GM12878 (cell line): ENCODE data around the gene ZNF624. TPM values are rescaled to one million over a fixed set of nuclear protein-coding genes. Genes with fewer than 3 reads are reported as not detected.

ENCODE experiments used
- CBFB ChIP-seq: IDR thresholded peaks from 2 replicates; pipeline ENCODE4 v1.6.1; 2016; ENCODE audit warnings: antibody characterized with exemption, low read depth
- CHD2 ChIP-seq: IDR thresholded peaks from 2 replicates; pipeline ENCODE4 v1.6.1; 2011; ENCODE audit warnings: low read depth, low read length, improper control_type of control experiment, borderline replicate concordance
- EGR1 ChIP-seq, 2 experiments: IDR thresholded peaks; 1 replicate in 1 of 2; 2 replicates in 1 of 2; pipeline ENCODE4 v1.6.1; 2011 to 2012; ENCODE audit warnings: low read depth in 2 of 2, low read length in 2 of 2, borderline replicate concordance in 1 of 2, mild to moderate bottlenecking in 1 of 2, moderate library complexity in 1 of 2
- EP300 ChIP-seq, 2 experiments: fragments of 150-350 bp in 1 of 2; IDR thresholded peaks; 2 replicates each; pipeline ENCODE4 v1.6.1; 2011 to 2012; ENCODE audit warnings: low read depth in 2 of 2, low read length in 2 of 2, borderline replicate concordance in 1 of 2, improper control_type of control experiment in 1 of 2, inconsistent platforms in 1 of 2; ENCODE audit not compliant: control insufficient read depth in 1 of 2
- ESRRA ChIP-seq: IDR thresholded peaks from 2 replicates; pipeline ENCODE4 v1.6.1; 2012; ENCODE audit warnings: mild to moderate bottlenecking, low read length, improper control_type of control experiment
- HCFC1 ChIP-seq: fragments of 150-350 bp; IDR thresholded peaks from 2 replicates; pipeline ENCODE4 v1.6.1; 2014; ENCODE audit warnings: low read length
- KDM1A ChIP-seq: fragments of 200-600 bp; sonication (generic); IDR thresholded peaks from 2 replicates; pipeline ENCODE4 v1.6.1; 2016; ENCODE audit warnings: borderline replicate concordance
- NR2F1 ChIP-seq: fragments of 450-650 bp; conservative IDR thresholded peaks from 2 replicates; pipeline ENCODE4 v1.6.1; 2017; ENCODE audit warnings: mild to moderate bottlenecking
- RAD51 ChIP-seq: fragments of 450-650 bp; IDR thresholded peaks from 2 replicates; pipeline ENCODE4 v1.6.1; 2016; ENCODE audit warnings: moderate library complexity, mild to moderate bottlenecking, inconsistent platforms
- REST ChIP-seq: IDR thresholded peaks from 2 replicates; pipeline ENCODE4 v1.6.1; 2012; ENCODE audit warnings: mild to moderate bottlenecking, low read depth, low read length
- RFX5 ChIP-seq: IDR thresholded peaks from 2 replicates; pipeline ENCODE4 v1.6.1; 2011; ENCODE audit warnings: low read depth, low read length, improper control_type of control experiment
- SMAD1 ChIP-seq: fragments of 450-650 bp; IDR thresholded peaks from 2 replicates; pipeline ENCODE4 v1.6.1; 2018; ENCODE audit warnings: mild to moderate bottlenecking, low read depth; ENCODE audit not compliant: partially characterized antibody
- SMC3 ChIP-seq: IDR thresholded peaks from 2 replicates; pipeline ENCODE4 v1.6.1; 2011; ENCODE audit warnings: low read length, improper control_type of control experiment, borderline replicate concordance
- STAT3 ChIP-seq: IDR thresholded peaks from 2 replicates; pipeline ENCODE4 v1.6.1; 2011; ENCODE audit warnings: low read depth, low read length, improper control_type of control experiment
- ZBTB40 ChIP-seq: fragments of 450-650 bp; IDR thresholded peaks from 2 replicates; pipeline ENCODE4 v1.6.1; 2016; ENCODE audit warnings: mild to moderate bottlenecking, moderate library complexity, borderline replicate concordance
- ZNF207 ChIP-seq: fragments of 450-650 bp; IDR thresholded peaks from 2 replicates; pipeline ENCODE4 v1.6.1; 2014; ENCODE audit warnings: antibody characterized with exemption, mild to moderate bottlenecking, borderline replicate concordance
- ZZZ3 ChIP-seq: IDR thresholded peaks from 2 replicates; pipeline ENCODE4 v1.6.1; 2011; ENCODE audit warnings: low read depth; ENCODE audit not compliant: control insufficient read depth, insufficient read length
- polyA plus RNA-seq, 11 experiments: library from polyadenylated mRNA; depleted of rRNA in 4 of 11; unstranded in 6 of 11; stranded (reverse) in 5 of 11; fragments of >200 nt; fragmentation: Nextera tagmentation in 4 of 11; fragmentation: Illumina TruSeq in 1 of 11; extraction: Ambion mirVana in 4 of 11; extraction: Trizol in 1 of 11; gene quantifications; 1 replicate in 1 of 11; 2 replicates in 10 of 11; pipeline versions ENCODE4 v1.2.1 to v1.2.3, GENCODE V29; 2011 to 2016; ENCODE audit warnings: inconsistent platforms in 2 of 11, missing spikeins in 2 of 11, low read depth in 1 of 11
- total RNA-seq, 4 experiments: library from RNA; depleted of rRNA in 3 of 4; stranded (reverse); fragments of >200 nt in 3 of 4; fragmentation: Illumina TruSeq in 1 of 4; extraction: Trizol in 1 of 4; gene quantifications; 2 replicates each; pipeline versions ENCODE4 v1.2.1 to v1.2.3, GENCODE V29; 2013 to 2021
- TF ChIP-seq, protein P1 (sequence below): IDR thresholded peaks from 2 replicates; pipeline ENCODE4 v1.6.1; 2011; ENCODE audit warnings: borderline replicate concordance, low read depth, mild to moderate bottlenecking, moderate library complexity, low read length; ENCODE audit not compliant: insufficient read depth, poor library complexity, severe bottlenecking
- TF ChIP-seq, protein P2 (sequence below): fragments of 450-650 bp; IDR thresholded peaks from 2 replicates; pipeline ENCODE4 v1.6.1; 2014; ENCODE audit warnings: mild to moderate bottlenecking

ZNF624 gene
- total and polyA plus RNA-seq, 10 of the 15 experiments (the other 5 are each of a cell fraction or from before 2014, with no cell fraction given), result 0.50 to 3.5 (median 2.1) TPM

DNA sequence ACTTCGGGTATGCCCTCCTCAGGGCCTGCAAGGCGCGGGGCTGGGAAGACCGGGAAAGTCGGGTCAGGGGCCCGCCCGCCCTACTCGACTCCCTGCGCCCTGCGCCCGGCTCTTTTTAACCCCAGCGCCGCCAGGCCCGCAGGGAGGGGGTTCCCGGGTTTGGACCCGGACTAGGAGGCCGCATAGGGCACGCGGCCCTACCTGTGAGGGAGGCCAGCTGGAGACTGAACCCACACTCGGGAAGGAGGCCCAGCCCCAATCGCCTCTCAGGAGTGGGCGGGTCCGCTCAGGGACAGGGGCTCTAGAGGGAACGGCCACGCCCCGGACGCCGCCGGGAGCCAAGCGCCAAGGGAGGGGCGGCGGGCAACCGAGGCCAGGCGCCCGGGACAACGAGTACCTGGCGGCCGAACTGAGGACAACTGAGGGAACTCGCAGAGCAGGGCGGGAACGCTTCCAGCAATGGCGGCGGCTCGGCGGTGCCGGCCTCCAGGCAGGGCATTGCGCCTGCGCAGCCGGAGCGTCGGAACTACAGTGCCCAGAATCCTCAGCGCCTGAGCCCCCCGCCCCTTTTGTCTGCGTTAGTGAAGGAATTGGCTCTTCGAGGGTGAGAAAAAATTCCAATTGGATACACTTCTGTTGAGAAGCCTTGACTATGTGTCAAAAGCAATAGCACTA lies at the start of gene ZNF624 (continued):
- TF ChIP-seq ZBTB40, result no peak
- TF ChIP-seq EP300 (IDR thresholded peaks at IDR 0.05; ENCODE audit: borderline replicate concordance in 1 of 2, control insufficient read depth in 1 of 2, low read depth in 2 of 2, low read length in 2 of 2), result no peak
- no peak for TF ChIP-seq SMAD1
- TF ChIP-seq, protein P1, sequence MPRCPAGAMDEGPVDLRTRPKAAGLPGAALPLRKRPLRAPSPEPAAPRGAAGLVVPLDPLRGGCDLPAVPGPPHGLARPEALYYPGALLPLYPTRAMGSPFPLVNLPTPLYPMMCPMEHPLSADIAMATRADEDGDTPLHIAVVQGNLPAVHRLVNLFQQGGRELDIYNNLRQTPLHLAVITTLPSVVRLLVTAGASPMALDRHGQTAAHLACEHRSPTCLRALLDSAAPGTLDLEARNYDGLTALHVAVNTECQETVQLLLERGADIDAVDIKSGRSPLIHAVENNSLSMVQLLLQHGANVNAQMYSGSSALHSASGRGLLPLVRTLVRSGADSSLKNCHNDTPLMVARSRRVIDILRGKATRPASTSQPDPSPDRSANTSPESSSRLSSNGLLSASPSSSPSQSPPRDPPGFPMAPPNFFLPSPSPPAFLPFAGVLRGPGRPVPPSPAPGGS, result no peak
- TF ChIP-seq CHD2, result peak; percentile 46; the same call in 1 of the 2 replicates
- no peak for TF ChIP-seq RFX5
- no peak for TF ChIP-seq ZNF207
- no peak for TF ChIP-seq ESRRA
- TF ChIP-seq, protein P2, sequence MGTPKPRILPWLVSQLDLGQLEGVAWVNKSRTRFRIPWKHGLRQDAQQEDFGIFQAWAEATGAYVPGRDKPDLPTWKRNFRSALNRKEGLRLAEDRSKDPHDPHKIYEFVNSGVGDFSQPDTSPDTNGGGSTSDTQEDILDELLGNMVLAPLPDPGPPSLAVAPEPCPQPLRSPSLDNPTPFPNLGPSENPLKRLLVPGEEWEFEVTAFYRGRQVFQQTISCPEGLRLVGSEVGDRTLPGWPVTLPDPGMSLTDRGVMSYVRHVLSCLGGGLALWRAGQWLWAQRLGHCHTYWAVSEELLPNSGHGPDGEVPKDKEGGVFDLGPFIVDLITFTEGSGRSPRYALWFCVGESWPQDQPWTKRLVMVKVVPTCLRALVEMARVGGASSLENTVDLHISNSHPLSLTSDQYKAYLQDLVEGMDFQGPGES, result no peak
- no peak for TF ChIP-seq SMC3
- no peak for TF ChIP-seq KDM1A
- no peak for TF ChIP-seq CBFB
- TF ChIP-seq RAD51, result no peak
- TF ChIP-seq NR2F1, result peak; percentile 38; the same call in 1 of the 2 replicates
- no peak for TF ChIP-seq REST
- no peak for TF ChIP-seq STAT3
- TF ChIP-seq ZZZ3, result no peak
- TF ChIP-seq EGR1 (IDR thresholded peaks at IDR 0.05; ENCODE audit: borderline replicate concordance in 1 of 2, low read depth in 2 of 2, low read length in 2 of 2), result peak in 1 of 2 experiments; percentile 10; a peak in 1 of 3 replicates
- TF ChIP-seq HCFC1, result peak; percentile 92
